GM19025 (cell line): ENCODE measurements around the gene TTI1.
A peak's percentile ranks its signal among the peaks of the same experiment; 100 is the strongest.

ENCODE experiments used
- ATAC-seq: cut with Tn5 transposase; IDR thresholded peaks from one replicate; pipeline ENCODE4 v1.9.1; 2021; ENCODE audit warnings: mild to moderate bottlenecking, low read depth, moderate library complexity; ENCODE audit not compliant: unreplicated experiment

Gene TTI1

DNA sequence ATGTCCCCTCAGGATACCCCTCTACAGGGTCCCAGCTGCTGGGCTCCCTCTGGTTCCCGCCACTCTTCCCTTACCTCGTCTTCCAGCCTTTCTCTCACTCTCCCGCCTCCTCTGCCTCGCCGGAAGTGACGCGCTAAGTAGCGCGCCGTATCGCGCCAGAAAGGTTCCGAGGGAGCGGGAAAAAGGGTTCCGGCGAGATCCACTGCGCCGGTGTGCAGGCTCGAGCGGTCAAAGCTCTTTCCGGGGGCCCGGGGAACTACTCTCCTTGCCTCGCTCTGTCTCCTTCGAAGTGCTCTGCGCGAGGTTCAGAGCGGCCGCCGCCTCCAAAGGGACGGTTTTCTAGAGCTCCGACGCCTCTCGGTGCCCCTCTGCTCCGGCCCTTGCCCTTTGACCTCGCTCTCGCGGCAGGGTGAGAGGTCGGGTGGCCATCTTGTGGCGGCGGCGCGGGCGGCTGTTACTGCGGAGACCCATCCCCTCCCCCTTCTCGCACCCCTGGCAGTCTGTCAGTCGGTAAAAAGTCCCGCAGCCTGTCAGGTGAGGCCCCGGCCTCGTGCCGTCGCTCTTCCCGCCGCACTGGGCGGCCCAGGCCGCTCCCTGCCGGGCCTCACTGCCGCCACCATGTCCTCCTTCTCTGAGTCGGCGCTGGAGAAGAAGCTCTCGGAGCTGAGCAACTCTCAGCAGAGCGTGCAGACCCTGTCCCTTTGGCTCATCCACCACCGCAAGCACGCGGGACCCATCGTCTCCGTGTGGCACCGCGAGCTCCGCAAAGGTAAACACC, at the start of gene TTI1, which contains the start of gene RPRD1B:
Gene TTI1 (minus strand): TSS at position 127 of the 778 bp plus-strand sequence. CDS start 19,640 bp downstream, outside the sequence.
Gene RPRD1B (plus strand): TSS at position 417 of the 778 bp plus-strand sequence. CDS start 202 bp downstream, at position 619.
- ATAC-seq: peak; percentile 82

DNA sequence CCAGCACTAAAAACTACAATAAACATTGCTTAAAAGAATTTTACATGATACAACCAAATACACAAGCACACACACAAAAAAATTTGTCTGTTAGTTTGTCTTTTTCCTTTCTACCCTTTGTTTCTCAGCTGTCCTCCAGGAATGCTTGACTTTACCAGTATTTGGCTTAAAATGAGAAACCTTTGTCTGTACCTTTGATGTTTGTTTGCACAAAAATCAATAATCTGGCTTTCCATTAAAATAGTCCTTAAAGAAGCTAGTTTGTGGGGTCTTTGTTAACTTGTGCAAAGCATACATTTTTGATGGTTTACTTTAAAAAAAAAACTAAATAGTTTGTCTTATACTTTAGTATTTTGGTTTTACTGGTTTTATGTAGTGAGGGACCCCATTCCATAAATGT, 49.6 kb upstream of the TTI1 start:
- ATAC-seq: no peak

DNA sequence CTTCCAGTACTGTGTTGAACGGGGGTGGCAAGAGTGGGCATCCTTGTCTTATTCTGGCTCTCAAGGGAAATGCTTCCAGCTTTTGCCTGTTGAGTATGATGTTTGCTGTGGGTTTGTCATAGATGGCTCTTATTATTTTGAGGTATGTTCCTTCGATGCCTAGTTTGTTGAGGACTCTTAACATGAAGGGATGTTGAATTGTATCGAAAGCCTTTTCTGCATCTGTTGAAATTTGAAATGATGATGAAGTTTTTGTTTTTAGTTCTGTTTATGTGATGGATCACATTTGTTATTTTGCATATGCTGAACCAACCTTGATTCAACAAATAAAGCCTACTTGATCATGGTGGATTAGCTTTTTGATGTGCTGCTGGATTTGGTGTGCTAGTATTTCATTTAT, 48.3 kb upstream of the TTI1 start:
- ATAC-seq: no peak

DNA sequence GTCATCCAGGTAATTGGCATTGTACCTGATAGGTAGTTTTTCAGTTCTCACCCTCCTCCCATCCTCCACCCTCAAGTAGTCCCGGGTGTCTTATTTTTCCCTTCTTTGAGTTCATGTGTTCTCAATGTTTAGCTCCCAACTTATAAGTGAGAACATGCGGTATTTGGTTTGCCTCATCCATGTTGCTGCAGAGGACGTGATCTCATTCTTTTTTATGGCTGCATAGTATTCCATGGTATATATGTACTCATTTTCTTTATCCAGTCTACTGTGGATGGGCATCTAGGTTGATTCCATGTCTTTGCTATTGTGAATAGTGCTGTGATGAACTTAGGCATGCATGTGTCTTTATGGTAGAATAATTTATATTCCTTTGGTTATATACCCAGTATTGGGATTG, 46.1 kb upstream of the TTI1 start:
- ATAC-seq: no peak

DNA sequence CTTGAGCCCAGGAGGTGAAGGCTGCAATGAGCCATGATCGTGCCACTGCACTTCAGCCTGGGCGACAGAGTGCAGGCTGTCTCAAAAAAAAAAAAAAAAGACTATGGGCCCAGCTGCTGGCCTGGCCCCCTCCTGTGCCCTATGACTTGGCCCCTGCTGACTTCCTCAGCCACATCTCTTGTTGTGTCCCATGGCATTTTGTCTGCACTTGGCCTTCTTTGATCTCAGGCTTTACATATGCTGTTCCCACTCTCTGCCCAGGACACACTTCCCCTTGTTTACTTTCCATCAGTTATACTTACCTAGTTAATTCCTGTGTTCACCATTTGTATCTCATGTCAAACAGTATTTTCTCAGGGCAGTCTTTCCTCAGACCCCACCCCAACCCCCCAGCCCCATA, 44.8 kb upstream of the TTI1 start:
- ATAC-seq: no peak

DNA sequence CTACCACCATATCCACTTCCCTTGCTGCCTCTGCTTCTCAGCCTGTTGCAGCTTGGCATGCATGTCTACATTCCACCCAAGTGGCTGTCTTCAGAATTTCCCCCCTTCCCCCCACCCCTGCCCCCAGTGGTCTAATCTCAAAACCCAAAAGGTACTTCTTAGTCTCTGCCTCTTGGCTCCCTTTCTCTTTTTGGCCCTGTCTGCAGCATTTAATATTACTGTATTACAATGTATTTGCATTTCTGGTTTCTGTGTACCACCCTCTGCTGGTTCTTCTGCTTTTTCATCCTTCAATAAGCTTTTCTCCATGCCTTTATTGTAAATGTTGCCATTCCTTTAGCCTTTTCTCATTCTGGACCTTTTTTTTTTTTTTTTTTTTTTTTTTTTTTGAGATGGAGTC, 43.3 kb upstream of the TTI1 start:
- ATAC-seq: no peak

DNA sequence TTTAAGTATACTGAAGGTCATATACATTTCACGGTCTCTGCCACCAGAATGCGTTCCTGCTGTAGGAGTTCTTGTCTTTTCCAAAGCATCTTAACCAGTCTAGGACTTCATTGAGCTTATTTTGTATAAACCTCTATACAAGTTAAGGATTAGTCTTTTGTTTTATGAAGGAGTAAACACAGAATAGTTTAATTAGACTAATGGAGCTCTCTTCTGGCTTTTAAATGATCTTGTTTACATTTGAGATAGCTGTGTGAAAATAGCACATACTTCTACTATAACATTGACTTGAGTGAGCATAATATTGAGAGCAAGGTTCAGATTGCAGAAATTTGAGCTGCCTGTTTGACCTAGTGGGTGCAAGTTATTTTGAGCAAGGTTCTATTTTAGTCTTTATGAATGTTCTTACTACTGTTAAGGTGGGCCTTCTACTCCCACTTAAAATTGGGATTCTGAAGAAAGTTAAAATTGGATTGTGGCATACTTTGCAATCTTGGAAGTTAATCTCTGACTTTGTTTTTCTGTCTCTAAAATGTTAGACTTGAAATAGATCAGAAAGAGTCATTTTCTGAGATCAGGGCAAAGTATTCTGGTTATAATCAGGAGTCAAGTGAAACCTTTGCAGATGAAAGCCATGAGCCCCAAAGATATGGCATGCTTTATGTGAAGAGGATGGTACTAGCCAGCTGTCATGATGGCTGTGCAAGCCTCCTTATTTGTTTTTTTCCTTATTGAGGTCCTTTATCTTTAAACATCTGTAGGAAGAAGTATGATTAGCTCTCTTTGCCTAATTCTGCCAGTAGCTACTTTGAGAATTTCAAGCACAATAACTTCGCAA, 42.1 kb upstream of the TTI1 start:
- ATAC-seq: no peak

DNA sequence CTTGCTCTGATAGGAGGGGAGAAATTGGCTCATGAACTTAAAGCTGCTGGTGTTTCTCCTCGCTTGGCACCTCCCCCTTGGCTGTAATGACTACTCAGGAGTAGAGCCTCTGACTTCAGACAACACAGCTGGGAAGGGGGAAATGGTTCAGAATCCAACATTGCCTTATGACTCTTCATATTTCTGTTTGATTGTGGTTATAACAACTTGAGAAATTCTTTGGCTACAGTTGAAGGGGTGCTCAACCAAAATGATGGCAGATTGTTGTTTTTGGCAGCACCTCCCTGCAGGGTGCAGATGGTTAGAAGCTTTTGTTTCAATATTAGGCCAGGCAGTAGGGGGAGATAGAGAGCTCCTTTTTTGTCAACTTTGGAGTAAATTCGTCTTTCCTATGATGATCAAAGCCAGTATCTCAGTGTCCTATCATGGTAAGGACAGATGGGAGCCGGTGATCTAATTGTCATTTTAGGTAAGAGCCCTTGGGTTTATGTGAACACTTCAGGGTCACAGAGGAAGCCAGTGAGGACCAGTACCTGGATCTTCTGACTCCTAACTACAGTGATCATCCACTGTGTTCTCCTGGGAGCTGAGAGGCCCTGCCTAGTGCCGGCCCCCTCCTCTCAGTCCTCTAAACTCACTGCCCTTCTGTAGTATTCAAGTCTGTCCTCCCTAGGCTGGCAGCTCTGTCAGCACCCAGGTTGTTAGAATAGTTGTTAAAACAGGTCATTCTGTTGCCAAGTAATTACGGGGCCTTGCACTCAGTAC, 40.2 kb upstream of the TTI1 start:
- ATAC-seq: no peak

DNA sequence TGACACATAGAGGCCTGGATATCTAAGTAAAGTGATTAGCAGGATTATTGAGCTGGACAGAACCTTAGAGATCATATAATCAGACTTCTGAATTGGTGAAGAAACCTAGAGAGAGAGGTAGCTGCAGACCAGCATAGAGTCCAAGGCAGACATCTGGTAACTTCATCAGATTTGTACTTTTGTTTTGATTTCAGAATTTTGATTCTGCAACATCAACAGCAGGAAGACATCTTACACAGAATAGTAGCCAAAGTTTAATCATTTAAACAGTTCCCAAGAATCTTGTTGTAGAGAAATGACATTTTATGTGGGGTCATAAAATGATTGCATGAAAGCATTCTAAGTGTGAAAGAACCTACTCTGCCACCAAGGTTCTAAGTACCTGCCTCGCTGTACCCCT, 39.6 kb upstream of the TTI1 start:
- no peak for ATAC-seq

DNA sequence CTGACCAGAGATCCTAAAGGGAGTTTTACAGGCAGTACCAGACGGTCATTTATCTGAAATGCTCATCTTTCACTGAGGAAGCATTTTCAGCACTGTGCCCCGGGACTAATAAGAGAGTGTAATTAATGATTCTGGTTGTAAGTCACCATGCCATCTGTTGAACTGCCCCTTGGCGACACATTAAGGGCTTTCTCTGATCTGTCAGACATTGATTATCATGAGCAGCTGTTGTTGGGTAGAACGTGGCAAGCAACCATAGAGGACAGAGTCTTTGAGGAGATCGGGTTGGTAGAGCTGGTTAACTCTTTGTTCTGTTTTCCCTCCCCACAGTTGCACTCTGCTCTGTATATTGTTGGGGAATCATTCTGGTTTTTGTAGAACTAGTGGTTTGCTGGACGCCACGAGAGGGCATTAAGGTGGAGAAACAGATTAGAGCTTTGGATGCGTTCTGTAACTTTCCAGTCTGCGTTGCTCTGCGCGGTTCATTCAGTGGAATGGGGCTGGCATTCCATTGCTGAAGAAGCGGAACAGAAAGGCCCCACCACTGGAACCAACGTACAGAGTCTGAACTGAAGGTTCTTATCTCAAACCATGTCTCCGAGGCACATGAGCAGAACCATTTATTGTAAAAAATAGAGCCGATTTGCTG, 34.6 kb upstream of the TTI1 start:
- no peak for ATAC-seq

DNA sequence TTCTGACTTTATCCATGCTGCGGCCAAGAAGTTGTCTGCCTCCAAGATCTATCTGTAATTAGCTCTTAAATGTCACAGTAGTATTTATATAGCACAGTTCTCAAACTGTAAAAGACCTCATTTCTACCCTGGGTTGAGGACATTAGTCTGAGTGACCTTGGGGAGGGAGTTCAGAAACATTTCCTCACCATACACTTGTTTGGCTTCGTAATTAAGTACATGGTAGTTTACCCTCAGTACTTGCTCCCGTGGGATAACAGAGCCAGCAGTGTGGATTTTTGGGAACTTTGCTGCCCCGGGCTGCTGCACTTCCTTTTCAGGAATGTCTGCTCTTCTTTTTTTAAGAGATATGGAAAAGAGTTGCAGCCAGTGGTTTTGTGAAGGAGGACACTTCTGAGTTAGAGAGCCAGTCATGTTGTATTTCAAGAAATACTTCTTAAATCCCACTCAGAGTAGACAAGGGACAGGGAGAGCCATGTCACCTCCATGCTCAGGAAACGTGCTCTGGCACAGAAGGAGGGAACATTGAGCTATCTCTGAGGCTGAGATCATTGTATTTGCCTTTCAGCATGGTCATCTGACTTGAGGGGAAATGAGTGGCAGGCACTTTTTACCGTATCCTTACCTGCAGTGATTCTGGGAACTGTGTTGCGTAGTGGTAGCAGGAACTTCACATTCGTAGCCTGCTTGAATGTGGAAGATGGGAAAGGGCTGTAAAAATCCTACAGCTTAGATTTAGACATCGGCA, 33.9 kb upstream of the TTI1 start:
- ATAC-seq: no peak

DNA sequence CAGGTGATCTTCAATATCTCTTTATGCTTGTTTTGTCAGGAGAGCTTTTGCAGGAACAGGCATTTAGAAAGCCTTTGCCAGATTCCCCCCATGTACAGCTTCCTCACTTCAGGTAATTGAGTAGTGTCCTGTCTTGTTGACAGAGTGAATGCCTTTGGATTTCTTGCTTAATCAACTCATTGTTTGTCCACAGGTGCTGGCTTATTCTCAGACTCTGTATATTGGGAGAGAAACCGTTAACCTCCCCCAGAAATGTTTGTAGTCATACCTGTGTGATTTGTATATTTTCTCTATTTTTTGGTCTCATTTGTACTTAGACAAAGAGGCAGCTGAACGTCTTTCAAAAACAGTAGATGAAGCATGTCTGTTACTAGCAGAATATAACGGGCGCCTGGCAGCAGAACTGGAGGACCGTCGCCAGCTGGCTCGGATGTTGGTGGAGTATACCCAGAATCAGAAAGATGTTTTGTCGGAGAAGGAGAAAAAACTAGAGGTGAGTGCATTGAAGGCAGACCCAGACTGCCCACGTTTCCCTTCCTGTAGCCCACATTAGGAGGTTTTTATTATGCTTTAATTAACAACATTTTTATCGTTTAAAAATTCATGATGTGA, 32.6 kb upstream of the TTI1 start:
- ATAC-seq: no peak

DNA sequence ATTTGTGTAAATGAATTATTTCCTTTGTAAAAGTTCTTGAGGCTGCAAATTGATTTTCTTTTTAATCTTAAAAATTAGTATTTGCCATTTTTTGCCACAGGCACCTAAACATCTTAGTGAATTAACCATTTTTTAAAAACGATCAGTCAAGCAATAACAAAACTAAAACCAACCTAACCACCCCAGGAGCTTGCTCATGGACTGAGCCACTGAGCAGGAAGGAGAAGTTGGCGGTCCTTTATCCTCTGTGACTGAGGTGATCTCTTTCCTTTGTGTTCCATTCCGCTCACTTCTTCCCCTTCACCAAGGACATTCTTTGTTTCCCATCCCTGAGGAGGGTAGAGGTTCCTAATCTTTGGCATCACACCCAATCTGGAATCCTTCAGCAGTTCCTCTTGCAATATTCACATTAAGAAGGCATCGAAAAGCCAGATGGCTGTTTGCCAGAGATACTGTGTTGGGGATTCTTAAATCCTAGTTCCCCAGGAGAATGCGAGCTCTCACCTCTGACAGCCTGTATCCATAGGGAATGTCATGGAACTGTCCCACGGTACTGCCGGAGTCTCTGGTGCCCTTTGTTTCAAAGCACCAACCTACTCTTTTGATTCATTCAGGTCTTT, 30.8 kb upstream of the TTI1 start:
- ATAC-seq: no peak

DNA sequence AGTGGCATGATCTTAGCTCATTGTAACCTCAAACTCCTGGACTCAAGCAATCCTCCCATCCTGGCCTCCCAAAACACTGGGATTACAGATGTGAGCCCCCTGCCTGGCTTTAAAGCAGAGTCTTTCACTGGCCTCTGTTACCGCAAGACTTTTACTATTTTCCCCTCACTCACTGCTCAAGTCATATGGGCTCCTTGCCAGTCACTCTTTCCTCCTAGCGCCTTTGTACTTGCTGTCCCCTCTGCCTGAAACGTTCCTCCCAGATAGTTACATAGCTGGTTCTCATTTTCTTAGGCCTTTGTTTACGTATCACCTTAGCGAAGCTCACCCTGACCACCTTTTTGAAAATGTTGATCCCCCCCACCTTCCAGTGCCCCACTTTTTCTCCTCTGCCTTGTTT, 29.6 kb upstream of the TTI1 start:
- no peak for ATAC-seq

DNA sequence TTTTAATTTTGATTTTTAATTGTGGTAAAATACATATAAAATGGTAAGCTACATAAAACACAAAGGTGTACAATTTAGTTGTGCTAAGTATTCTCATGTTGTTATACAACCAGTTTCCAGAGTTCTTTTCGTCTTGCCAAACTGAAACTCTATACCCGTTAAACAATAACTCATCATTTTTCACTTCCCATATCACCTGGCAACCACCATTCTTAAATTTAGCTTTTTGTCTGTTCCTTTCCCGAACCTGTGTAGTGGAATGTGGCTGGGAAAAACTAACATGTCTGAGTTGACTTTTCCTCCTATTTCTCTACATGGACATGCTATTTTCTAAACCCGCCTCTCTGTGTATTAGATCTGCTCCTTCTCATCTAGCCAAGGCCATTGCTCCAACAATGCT, 27.9 kb upstream of the TTI1 start:
- no peak for ATAC-seq

DNA sequence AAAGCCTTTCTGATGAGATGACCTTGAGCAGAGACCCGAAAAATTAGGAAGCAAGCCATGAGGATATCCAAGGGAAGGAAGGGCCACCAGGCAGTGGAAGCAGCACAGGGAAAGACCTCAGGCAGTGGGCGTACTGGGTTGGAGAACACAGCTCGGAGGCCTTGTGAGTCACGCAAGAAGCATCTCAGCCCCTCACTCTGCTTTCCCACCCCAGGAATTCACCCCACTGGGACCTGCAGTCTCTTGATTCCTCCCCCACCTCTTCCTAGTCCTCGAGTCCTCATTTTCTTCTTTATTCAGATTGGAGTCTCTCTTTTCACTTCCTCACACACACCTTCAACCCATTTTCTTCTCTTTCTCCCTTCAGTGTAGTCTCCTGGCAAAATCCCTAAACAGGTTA, 27.3 kb upstream of the TTI1 start:
- no peak for ATAC-seq

DNA sequence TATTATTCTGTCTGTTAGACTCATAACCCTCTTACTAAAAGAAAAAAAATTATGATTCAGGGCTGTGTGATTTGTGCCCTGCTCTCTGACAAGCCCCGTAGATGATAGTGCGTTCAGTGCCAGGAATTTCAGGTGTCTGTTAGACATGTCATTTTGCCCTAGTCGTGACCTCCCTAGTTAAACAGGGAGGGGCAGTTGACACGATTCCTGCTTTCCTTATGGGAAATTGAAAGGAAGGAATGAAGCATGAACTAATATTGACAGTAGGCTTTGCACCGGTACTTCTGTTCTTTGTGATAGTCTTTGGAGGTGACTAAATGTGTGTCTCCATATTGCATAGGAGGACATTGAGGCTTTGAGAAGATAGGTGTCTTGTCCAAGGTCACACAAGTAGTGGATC, 26.6 kb upstream of the TTI1 start:
- ATAC-seq: no peak

DNA sequence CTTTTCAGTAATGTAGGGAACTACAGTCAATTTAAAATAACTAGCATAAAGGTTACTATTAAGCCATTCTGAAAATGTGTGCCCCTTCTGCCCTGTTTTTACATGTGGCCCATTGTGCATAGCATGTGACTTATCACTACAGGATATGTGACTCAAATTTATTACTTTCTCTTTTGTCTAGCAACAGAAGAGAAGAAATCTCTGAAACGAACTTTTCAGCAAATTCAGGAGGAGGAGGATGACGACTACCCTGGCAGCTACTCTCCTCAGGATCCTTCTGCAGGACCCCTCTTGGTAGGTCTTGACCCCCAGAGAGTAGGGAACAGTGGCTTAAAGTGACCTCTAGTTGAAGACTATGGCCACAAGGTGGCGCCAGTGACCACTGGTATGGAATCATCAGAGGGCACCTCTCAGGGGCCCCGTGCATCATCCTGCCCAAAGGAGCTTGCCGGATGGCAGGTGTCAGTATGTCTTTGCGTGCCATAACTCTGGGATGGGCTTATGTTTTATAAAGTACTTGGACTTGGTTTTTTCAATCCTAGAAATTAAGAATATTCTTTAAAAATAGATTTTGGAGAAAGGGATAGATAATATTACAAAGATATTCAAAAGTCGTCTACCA, 24.2 kb upstream of the TTI1 start:
- ATAC-seq: peak; percentile 71

DNA sequence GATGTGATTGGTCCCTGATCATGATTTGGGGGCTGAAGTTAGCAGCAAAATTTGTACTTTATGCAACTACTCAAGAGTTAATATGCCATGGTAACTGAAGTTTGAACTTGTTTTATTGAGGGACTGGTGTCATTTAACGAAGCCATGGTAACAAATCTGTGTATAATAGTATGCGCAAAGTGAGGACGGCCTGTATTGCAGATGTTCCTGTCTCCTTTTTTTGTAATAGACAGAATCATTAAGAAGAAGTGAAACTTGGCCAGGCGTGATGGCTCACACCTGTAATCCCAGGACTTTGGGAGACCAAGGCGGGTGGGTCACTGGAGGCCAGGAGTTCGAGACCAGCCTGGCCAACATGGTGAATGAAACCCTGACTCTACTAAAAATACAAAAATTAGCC, 22.6 kb upstream of the TTI1 start:
- ATAC-seq: no peak
